HK-2 (cell line): ENCODE results near the gene RGS19.

Experiments
- DNase-seq: peaks from one replicate; pipeline ENCODE4 v3.0.0-alpha.2; 2018; ENCODE audit not compliant: unreplicated experiment

Gene RGS19

GRCh38 chr20:64049060-64049877 lies 30.0 kb downstream of the RGS19 start, which contains the start of gene SOX18:
SOX18 (minus strand) TSS chr20:64049639; CDS start chr20:64049516, 123 bp downstream.
- DNase-seq, result no peak

DNA sequence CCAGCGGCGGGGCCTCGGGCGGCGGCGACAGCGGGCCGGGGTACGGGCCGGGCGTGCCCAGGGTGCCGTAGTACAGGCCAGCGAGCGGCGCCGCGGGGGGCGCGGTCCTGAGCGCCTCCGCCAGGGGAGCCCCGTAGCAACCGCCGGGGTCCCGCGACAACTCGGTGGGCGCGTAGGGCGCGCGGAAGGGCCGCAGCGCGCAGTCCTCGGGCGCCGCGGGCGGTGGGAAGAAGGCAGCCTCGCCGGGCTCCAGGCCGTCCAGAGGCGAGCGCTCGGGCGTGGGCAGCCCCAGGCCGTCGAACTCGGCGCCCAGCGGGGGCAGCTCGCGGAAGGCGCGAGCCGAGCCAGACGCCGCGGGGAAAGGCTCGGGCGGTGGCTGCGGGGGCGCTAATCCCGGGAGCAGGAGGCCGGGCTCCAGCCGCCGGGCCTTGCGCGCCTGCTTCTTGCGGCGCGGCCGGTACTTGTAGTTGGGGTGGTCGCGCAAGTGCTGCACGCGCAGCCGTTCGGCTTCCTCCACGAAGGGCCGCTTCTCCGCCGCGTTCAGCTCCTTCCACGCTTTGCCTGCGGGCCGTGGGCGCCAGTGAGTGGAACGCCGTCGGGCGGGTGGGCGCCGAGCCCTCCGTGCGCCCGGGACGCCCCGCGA lies 30.8 kb downstream of the RGS19 start:
- DNase-seq, result no peak

- no peak for DNase-seq
Measured at GRCh38 chr20:64047968-64048401, 31.3 kb downstream of the RGS19 start.

- DNase-seq, result no peak
Measured at GRCh38 chr20:64047046-64047389, 32.3 kb downstream of the RGS19 start.

- no peak for DNase-seq
Measured at GRCh38 chr20:64045346-64046011, 33.8 kb downstream of the RGS19 start.

DNA sequence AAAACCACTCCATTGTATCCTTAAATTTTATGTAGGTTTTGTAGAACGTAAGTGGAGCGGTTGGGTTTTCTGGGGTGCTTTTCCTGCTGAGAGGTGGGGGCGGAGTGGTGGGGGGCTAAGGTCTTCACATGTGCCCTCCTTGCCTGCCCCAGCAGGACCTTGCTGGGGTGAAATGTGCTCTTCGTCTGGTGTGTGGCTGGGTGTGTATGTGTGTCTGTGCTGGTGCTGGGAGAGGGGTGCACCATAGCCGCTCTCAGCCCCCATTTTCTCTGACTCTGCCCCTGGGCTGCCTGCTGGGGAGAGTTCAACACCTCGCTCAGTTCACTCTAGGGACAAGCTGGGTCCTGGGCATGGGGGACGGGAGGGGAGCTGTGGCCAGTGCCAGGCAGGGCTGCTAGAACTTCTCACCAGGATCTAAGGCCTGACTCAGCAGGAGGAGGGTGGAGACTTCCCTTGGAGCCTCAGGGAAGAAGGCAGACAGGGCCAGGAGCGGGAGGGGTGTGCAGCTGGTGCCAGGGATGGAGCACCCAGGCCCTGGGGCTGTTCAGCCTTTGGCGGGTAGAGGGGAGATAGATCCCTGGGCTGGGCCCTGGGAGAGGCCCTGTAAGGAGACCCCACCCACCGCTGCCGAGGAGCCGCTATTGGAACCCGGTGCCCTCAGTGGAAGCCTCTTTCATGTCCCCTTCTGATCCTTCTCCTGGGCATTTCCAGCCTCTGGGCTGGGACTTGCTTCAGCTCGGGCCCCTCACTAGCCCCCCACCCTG lies 34.7 kb downstream of the RGS19 start:
- peak; percentile 68 for DNase-seq

DNA sequence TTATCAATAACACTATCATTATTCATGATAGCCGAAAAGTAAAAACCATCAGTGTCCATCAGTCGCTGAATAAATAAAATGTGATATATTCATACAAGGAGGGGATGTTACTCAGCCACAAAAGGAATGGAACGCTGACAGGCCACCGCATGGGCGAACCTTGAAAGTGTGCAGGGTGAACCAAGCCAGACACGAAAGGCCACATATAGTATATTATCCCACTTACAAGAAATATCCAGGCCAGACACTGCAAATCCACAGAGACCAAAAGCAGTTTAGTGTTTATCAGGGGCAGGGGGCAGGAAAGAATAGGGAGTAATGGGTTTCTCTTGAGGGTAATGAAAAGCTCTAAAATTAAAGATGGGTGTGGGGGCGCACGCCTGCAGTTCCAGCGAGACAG lies 35.5 kb downstream of the RGS19 start:
- DNase-seq, result no peak

DNA sequence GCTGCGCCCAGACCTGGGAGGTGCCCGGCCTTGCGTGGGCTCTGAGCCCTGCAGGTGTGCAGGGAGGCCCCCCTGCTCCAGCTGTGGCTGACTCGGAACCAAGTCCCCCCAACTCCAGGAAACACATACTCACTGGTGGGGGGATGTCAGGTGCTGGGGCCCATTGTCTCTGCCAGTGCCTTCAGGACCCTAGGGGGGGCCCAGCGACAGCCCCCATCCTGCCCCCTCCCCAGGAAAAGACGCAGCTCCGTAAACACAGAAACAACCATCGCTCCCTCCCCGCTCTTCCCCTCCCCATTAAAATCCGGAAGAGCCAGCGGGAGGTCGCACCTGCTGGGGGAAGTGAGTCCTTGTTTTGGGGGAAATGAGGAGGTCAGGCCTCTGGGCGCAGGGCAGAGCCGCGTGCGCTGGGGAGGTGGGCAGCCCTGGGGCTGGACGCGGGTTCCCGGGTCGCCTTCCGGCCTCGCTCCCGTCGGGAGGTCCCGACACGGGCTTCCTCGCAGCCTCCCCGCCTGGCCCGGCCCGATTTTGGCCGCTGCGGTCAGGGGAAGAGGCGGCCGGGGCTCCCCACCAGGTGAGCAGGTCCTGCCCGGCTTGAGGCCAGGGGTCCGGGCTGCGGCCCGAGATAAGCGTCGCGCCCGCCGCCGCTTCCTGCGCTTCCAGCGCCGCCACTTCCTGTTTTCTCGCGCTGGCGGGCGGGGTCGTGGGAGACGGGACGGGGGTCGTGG lies 37.1 kb downstream of the RGS19 start:
- DNase-seq, result no peak

GRCh38 chr20:64041781-64042053 lies 37.6 kb downstream of the RGS19 start:
- no peak for DNase-seq

- no peak for DNase-seq
Measured at GRCh38 chr20:64041040-64041780, 38.1 kb downstream of the RGS19 start.

- no peak for DNase-seq
Measured at GRCh38 chr20:64040231-64041039, 38.9 kb downstream of the RGS19 start.

GRCh38 chr20:64039293-64040160 lies 39.8 kb downstream of the RGS19 start:
- DNase-seq, result no peak

DNA sequence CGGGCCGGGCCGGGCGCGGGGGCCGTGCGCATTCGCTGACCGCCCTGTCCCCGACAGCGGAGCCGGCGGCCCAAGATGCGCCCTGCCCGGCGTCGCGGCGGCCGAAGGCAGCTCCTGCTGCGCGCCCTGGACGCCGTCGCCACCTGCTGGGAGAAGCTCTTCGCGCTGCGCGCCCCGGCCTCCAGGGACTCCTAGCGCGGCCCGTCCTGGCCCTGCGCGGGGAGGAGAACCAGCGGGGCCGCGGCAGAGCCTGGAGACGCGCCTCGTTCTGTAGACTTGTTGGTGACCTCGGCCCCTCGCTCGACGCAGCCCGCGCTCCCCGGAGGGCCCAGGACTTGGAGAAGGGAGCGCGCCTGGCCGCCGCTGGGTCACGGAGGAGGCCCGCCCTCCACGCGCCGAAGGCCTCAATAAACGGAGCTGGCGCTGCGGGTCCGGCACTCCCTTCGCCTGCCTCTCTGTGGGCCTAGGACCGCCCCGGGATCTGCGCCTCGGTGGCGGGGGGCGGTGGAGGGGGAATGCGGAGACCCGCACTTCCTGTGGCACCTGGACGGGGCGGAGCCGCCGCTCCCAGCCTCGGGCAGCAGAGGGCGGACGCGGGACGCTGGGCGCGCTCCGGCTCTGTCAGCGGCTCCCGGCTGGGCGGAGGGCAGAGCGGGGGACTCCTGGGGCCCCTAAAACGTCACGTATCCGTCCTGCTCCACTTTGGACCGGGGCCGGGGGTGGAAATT lies 40.6 kb downstream of the RGS19 start:
- DNase-seq, result peak; percentile 93

DNA sequence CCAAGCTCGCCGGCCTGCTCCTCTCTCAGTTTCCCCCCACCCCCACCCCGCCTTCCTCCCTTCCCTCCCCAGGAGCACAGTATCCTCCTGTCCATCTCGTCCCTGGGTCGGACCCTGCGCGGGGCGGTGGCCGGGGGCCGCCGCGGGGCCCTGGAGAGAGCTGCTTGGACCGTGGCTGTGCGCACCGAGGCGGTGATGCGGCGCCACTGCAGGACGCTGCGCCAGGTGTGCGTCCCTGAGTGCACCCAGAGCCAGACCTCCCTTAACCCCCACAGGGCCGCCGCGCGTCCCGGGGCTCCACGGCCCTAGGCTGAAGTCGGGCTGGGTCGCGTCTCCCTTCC lies 41.1 kb downstream of the RGS19 start:
- DNase-seq, result no peak

GRCh38 chr20:64037498-64038213 lies 41.7 kb downstream of the RGS19 start:
- no peak for DNase-seq

GRCh38 chr20:64037199-64037497 lies 42.2 kb downstream of the RGS19 start:
- no peak for DNase-seq

DNA sequence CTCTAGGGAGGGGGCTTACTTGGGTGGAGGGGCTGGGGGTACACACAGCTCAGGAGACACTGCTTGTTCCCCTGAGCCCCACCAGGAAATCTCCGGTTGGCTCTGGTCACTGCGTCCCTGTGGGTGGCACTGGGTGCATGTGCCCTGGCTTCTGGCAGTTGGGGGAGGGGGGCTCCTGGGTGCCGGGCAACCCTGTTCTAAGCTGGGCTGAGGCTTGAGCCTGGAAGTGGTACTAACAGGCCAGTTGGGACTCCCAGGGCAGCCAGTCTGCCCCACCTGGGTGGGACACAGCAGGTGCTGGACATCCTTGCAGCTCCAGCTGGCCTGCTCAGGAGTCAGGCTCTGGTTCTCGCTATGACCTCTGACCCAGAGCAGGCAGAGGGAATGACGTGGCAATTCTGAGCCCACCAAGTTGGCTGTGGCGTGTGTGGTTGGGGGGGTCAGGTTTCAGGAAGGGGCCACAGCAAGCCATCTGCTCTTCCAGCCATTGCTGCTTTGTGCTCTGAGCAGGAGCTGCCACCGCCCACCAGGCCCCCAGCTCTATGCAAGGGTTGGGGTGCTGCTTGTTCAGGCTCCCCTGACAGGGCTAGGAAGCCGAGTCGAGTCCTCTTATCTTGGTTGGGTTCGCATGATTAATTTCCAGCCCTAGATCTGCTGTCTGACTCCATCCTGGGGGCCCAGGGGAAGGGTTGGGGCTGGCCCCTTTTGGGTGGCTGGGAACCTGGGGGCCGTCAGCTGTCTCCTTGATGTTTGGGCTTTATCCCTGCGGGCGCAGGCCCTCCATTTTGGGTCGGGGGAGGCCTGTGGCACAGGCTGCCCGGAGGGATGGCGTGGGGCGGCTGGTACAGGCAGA lies 42.7 kb downstream of the RGS19 start:
- no peak for DNase-seq
